ENCODE results near the gene CPXM1.

- TF ChIP-seq EZH2 (IDR thresholded peaks at IDR 0.05) (no peak), POLR2AphosphoS5 (IDR thresholded peaks at IDR 0.05; ENCODE audit: borderline replicate concordance, low read depth, low read length) (no peak)
Observed at GRCh38 chr20:2817341-2817726, 16.9 kb upstream of the CPXM1 start.
